ENCODE data around the gene OGFOD2. TPM values are rescaled to one million over a fixed set of nuclear protein-coding genes. Genes with fewer than 3 reads are reported as not detected.

The OGFOD2 gene
- total and polyA plus RNA-seq, 4 donors, result 8.0 to 18.6 (median 12.3) TPM

- Histone ChIP-seq H3K27me3 (ENCODE audit: control insufficient read depth in 4 of 4, insufficient read depth in 4 of 4, low read length in 3 of 4) (no peaks in the 10 kb centered on the region), H3K9me3 (ENCODE audit: control insufficient read depth in 4 of 4, low read length in 3 of 4) (no peaks in the 10 kb centered on the region), H3K36me3 (ENCODE audit: control insufficient read depth in 4 of 4, insufficient read depth in 3 of 4, low read depth in 1 of 4, low read length in 3 of 4) (peaks cover 11 to 43% (median 19%) of the 10 kb centered on the region in 4 donors), H3K4me3 (ENCODE audit: low read depth in 1 of 3, low read length in 3 of 3) (no peak overlapping the region), H3K9ac (ENCODE audit: low read depth in 1 of 2, low read length in 2 of 2) (no peak overlapping the region), H3K4me1 (ENCODE audit: control insufficient read depth in 4 of 4, insufficient read depth in 4 of 4, low read length in 3 of 4) (peaks cover 8 to 68% (median 50%) of the 10 kb centered on the region in 4 donors), H3K27ac (ENCODE audit: low read depth in 1 of 2, low read length in 2 of 2) (peak overlapping the region; percentile 68 to 79)
- TF ChIP-seq, protein P1, sequence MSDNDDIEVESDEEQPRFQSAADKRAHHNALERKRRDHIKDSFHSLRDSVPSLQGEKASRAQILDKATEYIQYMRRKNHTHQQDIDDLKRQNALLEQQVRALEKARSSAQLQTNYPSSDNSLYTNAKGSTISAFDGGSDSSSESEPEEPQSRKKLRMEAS (IDR thresholded peaks at IDR 0.05), result no peak
- TF ChIP-seq, protein P2, sequence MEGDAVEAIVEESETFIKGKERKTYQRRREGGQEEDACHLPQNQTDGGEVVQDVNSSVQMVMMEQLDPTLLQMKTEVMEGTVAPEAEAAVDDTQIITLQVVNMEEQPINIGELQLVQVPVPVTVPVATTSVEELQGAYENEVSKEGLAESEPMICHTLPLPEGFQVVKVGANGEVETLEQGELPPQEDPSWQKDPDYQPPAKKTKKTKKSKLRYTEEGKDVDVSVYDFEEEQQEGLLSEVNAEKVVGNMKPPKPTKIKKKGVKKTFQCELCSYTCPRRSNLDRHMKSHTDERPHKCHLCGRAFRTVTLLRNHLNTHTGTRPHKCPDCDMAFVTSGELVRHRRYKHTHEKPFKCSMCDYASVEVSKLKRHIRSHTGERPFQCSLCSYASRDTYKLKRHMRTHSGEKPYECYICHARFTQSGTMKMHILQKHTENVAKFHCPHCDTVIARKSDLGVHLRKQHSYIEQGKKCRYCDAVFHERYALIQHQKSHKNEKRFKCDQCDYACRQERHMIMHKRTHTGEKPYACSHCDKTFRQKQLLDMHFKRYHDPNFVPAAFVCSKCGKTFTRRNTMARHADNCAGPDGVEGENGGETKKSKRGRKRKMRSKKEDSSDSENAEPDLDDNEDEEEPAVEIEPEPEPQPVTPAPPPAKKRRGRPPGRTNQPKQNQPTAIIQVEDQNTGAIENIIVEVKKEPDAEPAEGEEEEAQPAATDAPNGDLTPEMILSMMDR (IDR thresholded peaks at IDR 0.05; ENCODE audit: low read depth, low read length, missing input control), result no peak
- TF ChIP-seq FOXA2 (IDR thresholded peaks at IDR 0.05), result no peak
- TF ChIP-seq RXRA (IDR thresholded peaks at IDR 0.05), result peak; percentile 77 to 80
- TF ChIP-seq HNF4G (IDR thresholded peaks at IDR 0.05), result no peak
- peak; percentile 24 for TF ChIP-seq REST (IDR thresholded peaks at IDR 0.05)
- TF ChIP-seq HNF4A (conservative IDR thresholded peaks at IDR 0.05), result peak; percentile 56 to 63
- no peak for TF ChIP-seq FOXA1 (IDR thresholded peaks at IDR 0.05)
- peak; percentile 25 to 62 for TF ChIP-seq RAD21 (IDR thresholded peaks at IDR 0.05)
- TF ChIP-seq YY1 (IDR thresholded peaks at IDR 0.05), result peak; percentile 46
- TF ChIP-seq, protein P3, sequence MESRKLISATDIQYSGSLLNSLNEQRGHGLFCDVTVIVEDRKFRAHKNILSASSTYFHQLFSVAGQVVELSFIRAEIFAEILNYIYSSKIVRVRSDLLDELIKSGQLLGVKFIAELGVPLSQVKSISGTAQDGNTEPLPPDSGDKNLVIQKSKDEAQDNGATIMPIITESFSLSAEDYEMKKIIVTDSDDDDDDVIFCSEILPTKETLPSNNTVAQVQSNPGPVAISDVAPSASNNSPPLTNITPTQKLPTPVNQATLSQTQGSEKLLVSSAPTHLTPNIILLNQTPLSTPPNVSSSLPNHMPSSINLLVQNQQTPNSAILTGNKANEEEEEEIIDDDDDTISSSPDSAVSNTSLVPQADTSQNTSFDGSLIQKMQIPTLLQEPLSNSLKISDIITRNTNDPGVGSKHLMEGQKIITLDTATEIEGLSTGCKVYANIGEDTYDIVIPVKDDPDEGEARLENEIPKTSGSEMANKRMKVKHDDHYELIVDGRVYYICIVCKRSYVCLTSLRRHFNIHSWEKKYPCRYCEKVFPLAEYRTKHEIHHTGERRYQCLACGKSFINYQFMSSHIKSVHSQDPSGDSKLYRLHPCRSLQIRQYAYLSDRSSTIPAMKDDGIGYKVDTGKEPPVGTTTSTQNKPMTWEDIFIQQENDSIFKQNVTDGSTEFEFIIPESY (IDR thresholded peaks at IDR 0.05), result no peak
- peak; percentile 70 for TF ChIP-seq SP1 (IDR thresholded peaks at IDR 0.05)
- peak in 1 of 2 donors; percentile 57 for TF ChIP-seq GABPA (IDR thresholded peaks at IDR 0.05 in 1 of 2, conservative IDR thresholded peaks at IDR 0.05 in 1 of 2)
- TF ChIP-seq EGR1 (IDR thresholded peaks at IDR 0.05; ENCODE audit: low read depth in 2 of 2), result no peak
- TF ChIP-seq JUND (IDR thresholded peaks at IDR 0.05), result no peak
- TF ChIP-seq ATF3 (IDR thresholded peaks at IDR 0.05), result no peak
- TF ChIP-seq NR2F2 (IDR thresholded peaks at IDR 0.05), result peak; percentile 70
- TF ChIP-seq TAF1 (conservative IDR thresholded peaks at IDR 0.05), result no peak
- DNase-seq (ENCODE audit: low spot score), result peak; percentile 57
- 22% methylated on average over 34 of the region's 34 CpGs for WGBS
These were observed 9.7 kb downstream of the OGFOD2 start for GRCh38 chr12:122984612-122985337.

All from liver (tissue), 9 donors.